KG1 (cell line): Measurements from ENCODE around the gene PTH.

Source experiments
- DNase-seq: peaks from one replicate; lab custom pipeline; 2025; lab: John Stamatoyannopoulos, UW

PTH gene

GRCh38 chr11:13448876-13449275, 46.9 kb downstream of the PTH start:
- no peak for DNase-seq

GRCh38 chr11:13446444-13446843, 49.4 kb downstream of the PTH start:
- no peak for DNase-seq

- no peak for DNase-seq
Observed at GRCh38 chr11:13445588-13445987, 50.2 kb downstream of the PTH start.
